HepG2 (cell line): Measurements from ENCODE around the gene CLCNKA. TPM values are rescaled to one million over a fixed set of nuclear protein-coding genes. Genes with fewer than 3 reads are reported as not detected.

ENCODE experiments used
- ATAC-seq: fragments of 200-7000 bp; cut with Tn5 transposase; 3 replicates; pipeline ENCODE4 v1.9.1; 2020; ENCODE audit warnings: mild to moderate bottlenecking, moderate library complexity
- BruUV-seq: library from RNA; stranded (reverse); fragments of 400-500 nt; replicated peaks from 2 replicates; lab custom pipeline; 2021; lab: Mats Ljungman, UMichigan
- CTCF ChIA-PET: fragments of 300-600 bp; formaldehyde crosslinking; extraction: SDS; loops from one replicate; lab custom pipeline; 2021; ENCODE audit warnings: low total read pairs, inconsistent platforms, low intra/inter-chr PET ratio; lab: Yijun Ruan, JAX
- POLR2A ChIA-PET: fragments of 350-600 bp; sonication (Branson Sonifier 250); formaldehyde crosslinking; loops from one replicate; lab custom pipeline; 2020; ENCODE audit warnings: antibody characterized with exemption, inconsistent platforms; lab: Yijun Ruan, JAX
- DNase-seq: peaks from one replicate; pipeline ENCODE4 v3.0.0-alpha.2; 2015; ENCODE audit warnings: low spot score
- FAIRE-seq: peaks from 3 replicates; lab custom pipeline; 2011; peaks lifted over from hg19 to GRCh38; lab: Jason Lieb, UNC
- H2AFZ ChIP-seq: one replicate; pipeline ENCODE4 v1.6.1; 2011; ENCODE audit warnings: low read length, inconsistent platforms
- H3K27ac ChIP-seq: fragments of 300-600 bp; 3 replicates; pipeline ENCODE4 v1.8.0; 2011; ENCODE audit warnings: mixed run types, mild to moderate bottlenecking, mixed read lengths, low read length, inconsistent platforms; ENCODE audit not compliant: insufficient read depth; ENCODE audit errors: extremely low read length
- H3K27me3 ChIP-seq, 2 experiments: fragments of 200-600 bp in 1 of 2; 2 replicates in 1 of 2; 3 replicates in 1 of 2; pipeline versions ENCODE4 v1.6.0 to v1.8.0; 2011; ENCODE audit warnings: low read length in 2 of 2, mild to moderate bottlenecking in 2 of 2, moderate library complexity in 2 of 2, inconsistent platforms in 1 of 2; ENCODE audit not compliant: insufficient read depth in 2 of 2, control insufficient read depth in 1 of 2
- H3K36me3 ChIP-seq, 2 experiments: fragments of 200-600 bp in 1 of 2; replicated peaks in 1 of 2; 2 replicates in 1 of 2; 3 replicates in 1 of 2; pipeline versions ENCODE4 v1.5.1 to v1.8.0; 2011; ENCODE audit warnings: low read length in 2 of 2, inconsistent platforms in 1 of 2; ENCODE audit not compliant: insufficient read depth in 2 of 2, control insufficient read depth in 1 of 2
- H3K4me1 ChIP-seq: 2 replicates; pipeline ENCODE4 v1.5.1; 2012; ENCODE audit warnings: low read length, inconsistent platforms; ENCODE audit not compliant: insufficient read depth
- H3K4me2 ChIP-seq: 2 replicates; pipeline ENCODE4 v1.6.0; 2011; ENCODE audit warnings: low read depth, low read length, inconsistent platforms
- H3K4me3 ChIP-seq, 3 experiments: fragments of 200-600 bp in 1 of 3; sonication (generic), shearing (Covaris generic) in 1 of 3; replicated peaks in 1 of 3; 2 replicates each; pipeline ENCODE4 v1.5.1; 2011 to 2016; ENCODE audit warnings: low read length in 3 of 3, inconsistent platforms in 2 of 3, low read depth in 2 of 3, mild to moderate bottlenecking in 2 of 3, control low read depth in 1 of 3, mixed read lengths in 1 of 3; ENCODE audit not compliant: insufficient read depth in 1 of 3
- H3K79me2 ChIP-seq: one replicate; pipeline ENCODE4 v1.6.1; 2011; ENCODE audit warnings: low read length, inconsistent platforms; ENCODE audit not compliant: insufficient read depth
- H3K9ac ChIP-seq: 2 replicates; pipeline ENCODE4 v1.6.0; 2011; ENCODE audit warnings: mild to moderate bottlenecking, low read depth, low read length, inconsistent platforms; ENCODE audit not compliant: insufficient read depth
- H3K9me3 ChIP-seq: 2 replicates; pipeline ENCODE4 v1.5.1; 2012; ENCODE audit warnings: mild to moderate bottlenecking, low read length
- H4K20me1 ChIP-seq: 2 replicates; pipeline ENCODE4 v1.6.0; 2011; ENCODE audit warnings: inconsistent platforms, mild to moderate bottlenecking, low read length, moderate library complexity; ENCODE audit not compliant: insufficient read depth
- AKAP8 ChIP-seq: sonication (generic); formaldehyde crosslinking; IDR thresholded peaks from 2 replicates; pipeline ENCODE4 v1.5.1; 2020; ENCODE audit warnings: mild to moderate bottlenecking, missing genetic modification reagents
- ARID4A ChIP-seq: sonication (generic); formaldehyde crosslinking; IDR thresholded peaks from 2 replicates; pipeline ENCODE4 v1.5.0; 2020; ENCODE audit warnings: mild to moderate bottlenecking, missing genetic modification reagents, borderline replicate concordance
- CREB1 ChIP-seq, 2 experiments: fragments of 450-650 bp in 1 of 2; IDR thresholded peaks; 2 replicates each; pipeline ENCODE4 v1.6.1; 2016 to 2017; ENCODE audit warnings: control low read depth in 1 of 2, mild to moderate bottlenecking in 1 of 2, missing compliant biosample characterization in 1 of 2, missing genetic modification characterization in 1 of 2
- MEF2D ChIP-seq: sonication (generic); formaldehyde crosslinking; IDR thresholded peaks from 2 replicates; pipeline ENCODE4 v1.5.1; 2020; ENCODE audit warnings: mild to moderate bottlenecking, missing genetic modification reagents
- PHF8 ChIP-seq: sonication (generic); formaldehyde crosslinking; IDR thresholded peaks from 2 replicates; pipeline ENCODE4 v1.5.0; 2020; ENCODE audit warnings: missing genetic modification reagents
- RCOR2 ChIP-seq: IDR thresholded peaks from 2 replicates; pipeline ENCODE4 v1.6.1; 2016; ENCODE audit warnings: missing biosample characterization, missing genetic modification reagents
- ZFP36 ChIP-seq: fragments of 150-350 bp; IDR thresholded peaks from 2 replicates; pipeline ENCODE4 v1.6.1; 2018; ENCODE audit warnings: borderline replicate concordance, low read length, low read depth; ENCODE audit not compliant: partially characterized antibody
- ZNF609 ChIP-seq: sonication (generic); formaldehyde crosslinking; IDR thresholded peaks from 2 replicates; pipeline ENCODE4 v1.4.0; 2020; ENCODE audit warnings: mild to moderate bottlenecking, missing genetic modification reagents, borderline replicate concordance
- ZNF687 ChIP-seq: sonication (generic); formaldehyde crosslinking; IDR thresholded peaks from 2 replicates; pipeline ENCODE4 v1.5.1; 2020; ENCODE audit warnings: mild to moderate bottlenecking, missing genetic modification reagents, moderate library complexity
- WGBS: methylation state at CpG from one replicate; pipeline ENCODE4 v1.1.6; 2017; ENCODE audit warnings: low lambda C conversion rate; 5-methylcytosine and 5-hydroxymethylcytosine counted together
- in situ Hi-C: cut with HindIII; loops from 2 replicates; pipeline ENCODE4 v1.10.0; 2017; ENCODE audit warnings: low pct_unique_long_range_greater_than_20kb; ENCODE audit not compliant: extremely low pct_ligation_motif_present
- intact Hi-C: fragments of 100-400 bp; cut with micrococcal nuclease; formaldehyde crosslinking; loops from one replicate; pipeline ENCODE4 v1.10.0; 2022; ENCODE audit not compliant: unreplicated experiment
- polyA plus RNA-seq, 8 experiments: library from polyadenylated mRNA; depleted of rRNA in 3 of 8; stranded (reverse) in 7 of 8; unstranded in 1 of 8; fragments of >200 nt; fragmentation: Illumina TruSeq in 4 of 8; extraction: Trizol in 4 of 8; gene quantifications; 2 replicates each; pipeline versions ENCODE4 v1.2.1 to v1.2.3, GENCODE V29; 2011 to 2016; ENCODE audit warnings: low read depth in 4 of 8, missing spikeins in 1 of 8, mixed read lengths in 1 of 8; ENCODE audit not compliant: insufficient read depth in 1 of 8
- total RNA-seq, 5 experiments: library from RNA; depleted of rRNA; stranded (reverse); fragments of >200 nt; fragmentation: Illumina TruSeq; extraction: Trizol; gene quantifications; 2 replicates each; pipeline ENCODE4 v1.2.3, GENCODE V29; 2016; ENCODE audit warnings: low read depth in 1 of 5

The CLCNKA gene
- total and polyA plus RNA-seq, 2 of the 13 experiments (the other 11 are each of a cell fraction or from before 2014, with no cell fraction given) = 0.03 TPM; not detected in 1

GRCh38 chr1:16012590-16013219 lies 9.1 kb upstream of the CLCNKA start:
- FAIRE-seq (no peak), ATAC-seq (peak; percentile 44), DNase-seq (peak; percentile 72)
- Histone ChIP-seq H3K79me2 (no peaks in the 10 kb centered on the region), H2AFZ (no peak overlapping the region), H3K9me3 (no peaks in the 10 kb centered on the region), H3K36me3 (no peaks in the 10 kb centered on the region), H3K27me3 (peaks cover 2 to 43% of the 10 kb centered on the region in 2 experiments; a peak in 3 of 5 replicates), H4K20me1 (peaks cover 17% of the 10 kb centered on the region; the same call in 1 of the 2 replicates), H3K9ac (peak overlapping the region; percentile 53; the same call in 1 of the 2 replicates), H3K4me2 (peak overlapping the region; percentile 71), H3K4me1 (peaks cover 67% of the 10 kb centered on the region), H3K27ac (peak overlapping the region; percentile 7), H3K4me3 (peak overlapping the region; percentile 56 to 63 (median 60))
- 14% methylated on average over 7 of the region's 36 CpGs for WGBS
- BruUV-seq = no TSS peak
- intact Hi-C loops = no loop called here
- CTCF ChIA-PET = no interaction called here
- POLR2A ChIA-PET = no interaction called here
- in situ Hi-C loops = loop anchor here (5.0 kb wide), 1 partner anchor 35 kb away; no protein-coding TSS in a partner anchor
- TF ChIP-seq RCOR2 (peak; percentile 71; the same call in 1 of the 2 replicates), ARID4A (peak; percentile 44; the same call in 1 of the 2 replicates), ZNF609 (CRISPR knock-in tag) (peak; percentile 39; the same call in 1 of the 2 replicates), ZFP36 (peak; percentile 22), CREB1 (IDR thresholded peaks at IDR 0.05) (no peak), CREB1 (CRISPR knock-in tag; IDR thresholded peaks at IDR 0.05) (no peak), ZNF687 (CRISPR knock-in tag) (peak; percentile 61), PHF8 (CRISPR knock-in tag) (peak; percentile 17; the same call in 1 of the 2 replicates), MEF2D (CRISPR knock-in tag) (peak; percentile 98), AKAP8 (CRISPR knock-in tag) (peak; percentile 69; the same call in 1 of the 2 replicates)
